Measurements from ENCODE around the gene PARVG. TPM values are rescaled to one million over a fixed set of nuclear protein-coding genes. Genes with fewer than 3 reads are reported as not detected.

The PARVG gene
- total RNA-seq, 4 donors from 2014 or later: 7.1 to 16.2 (median 11.2) TPM

- DNase-seq (ENCODE audit: extremely low spot score): no peak
- no peaks in the 10 kb centered on the region for H3K9me3 ChIP-seq
- H3K4me3 ChIP-seq: no peak overlapping the region
- TF ChIP-seq, protein P1, sequence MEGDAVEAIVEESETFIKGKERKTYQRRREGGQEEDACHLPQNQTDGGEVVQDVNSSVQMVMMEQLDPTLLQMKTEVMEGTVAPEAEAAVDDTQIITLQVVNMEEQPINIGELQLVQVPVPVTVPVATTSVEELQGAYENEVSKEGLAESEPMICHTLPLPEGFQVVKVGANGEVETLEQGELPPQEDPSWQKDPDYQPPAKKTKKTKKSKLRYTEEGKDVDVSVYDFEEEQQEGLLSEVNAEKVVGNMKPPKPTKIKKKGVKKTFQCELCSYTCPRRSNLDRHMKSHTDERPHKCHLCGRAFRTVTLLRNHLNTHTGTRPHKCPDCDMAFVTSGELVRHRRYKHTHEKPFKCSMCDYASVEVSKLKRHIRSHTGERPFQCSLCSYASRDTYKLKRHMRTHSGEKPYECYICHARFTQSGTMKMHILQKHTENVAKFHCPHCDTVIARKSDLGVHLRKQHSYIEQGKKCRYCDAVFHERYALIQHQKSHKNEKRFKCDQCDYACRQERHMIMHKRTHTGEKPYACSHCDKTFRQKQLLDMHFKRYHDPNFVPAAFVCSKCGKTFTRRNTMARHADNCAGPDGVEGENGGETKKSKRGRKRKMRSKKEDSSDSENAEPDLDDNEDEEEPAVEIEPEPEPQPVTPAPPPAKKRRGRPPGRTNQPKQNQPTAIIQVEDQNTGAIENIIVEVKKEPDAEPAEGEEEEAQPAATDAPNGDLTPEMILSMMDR (IDR thresholded peaks at IDR 0.05): no peak
- TF ChIP-seq POLR2AphosphoS5 (IDR thresholded peaks at IDR 0.05) (no peak), POLR2A (IDR thresholded peaks at IDR 0.05; ENCODE audit: low read depth) (no peak), EP300 (IDR thresholded peaks at IDR 0.05) (no peak)
- H3K4me1 ChIP-seq: peaks cover 14 to 32% (median 16%) of the 10 kb centered on the region in 4 donors
- WGBS: 75% methylated on average over 6 of the region's 9 CpGs
- H3K36me3 ChIP-seq: peaks cover 7 to 64% (median 34%) of the 10 kb centered on the region in 4 donors
- intact Hi-C loops (cut with DNase I): no loop called here
- H3K27ac ChIP-seq (replicated peaks in 1 of 4): no peak overlapping the region
- H3K27me3 ChIP-seq: no peaks in the 10 kb centered on the region
Measured at GRCh38 chr22:44143579-44143978, 37.1 kb upstream of the PARVG start.

DNA sequence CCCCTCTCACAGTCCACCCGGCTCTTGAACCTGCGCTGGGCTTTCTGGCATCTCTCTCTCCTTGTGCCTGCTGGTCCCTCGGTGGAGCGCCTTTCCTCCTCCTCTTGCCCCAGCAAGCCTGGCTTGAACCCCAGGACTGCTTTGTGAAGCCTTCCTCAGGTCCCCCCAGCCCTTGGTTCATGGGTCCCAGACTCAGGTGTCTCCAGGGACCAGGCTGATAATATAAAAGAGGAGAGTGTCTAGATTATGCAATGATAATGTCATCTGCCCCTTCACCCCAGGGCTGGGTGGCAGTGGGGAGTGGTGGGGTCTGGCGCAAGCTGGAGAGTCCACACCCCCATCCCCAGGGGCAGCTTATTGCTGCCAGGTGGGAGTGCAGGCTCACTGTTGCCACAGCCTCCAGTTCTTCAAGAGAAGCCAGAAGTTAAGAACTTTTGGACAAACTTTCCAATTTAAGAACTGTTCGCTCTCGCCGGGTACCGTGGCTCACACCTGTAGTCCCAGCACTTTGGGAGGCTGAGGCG, 36.6 kb upstream of the PARVG start:
- Histone ChIP-seq H3K4me1 (peaks cover 14 to 32% (median 16%) of the 10 kb centered on the region in 4 donors), H3K9me3 (no peaks in the 10 kb centered on the region), H3K4me3 (no peak overlapping the region), H3K27me3 (no peaks in the 10 kb centered on the region), H3K36me3 (peaks cover 7 to 64% (median 29%) of the 10 kb centered on the region in 4 donors), H3K27ac (replicated peaks in 1 of 4) (no peak overlapping the region)
- whole genome bisulfite sequencing: 94% methylated on average over 10 of the region's 10 CpGs
- TF ChIP-seq, protein P1 (IDR thresholded peaks at IDR 0.05): no peak
- no peak for TF ChIP-seq EP300 (IDR thresholded peaks at IDR 0.05)
- TF ChIP-seq POLR2AphosphoS5 (IDR thresholded peaks at IDR 0.05): no peak
- TF ChIP-seq POLR2A (IDR thresholded peaks at IDR 0.05; ENCODE audit: low read depth): no peak
- no peak for DNase-seq (ENCODE audit: extremely low spot score)
- intact Hi-C loops (cut with DNase I): no loop called here

- Histone ChIP-seq H3K36me3 (peaks cover 4 to 63% (median 26%) of the 10 kb centered on the region in 4 donors), H3K27ac (replicated peaks in 1 of 4) (no peak overlapping the region), H3K9me3 (no peaks in the 10 kb centered on the region), H3K27me3 (no peaks in the 10 kb centered on the region), H3K4me3 (no peak overlapping the region), H3K4me1 (peaks cover 10 to 32% (median 16%) of the 10 kb centered on the region in 4 donors)
- intact Hi-C loops (cut with DNase I): no loop called here
- 89% methylated on average over 8 of the region's 8 CpGs for WGBS
- no peak for TF ChIP-seq EP300 (IDR thresholded peaks at IDR 0.05)
- TF ChIP-seq, protein P1 (IDR thresholded peaks at IDR 0.05): no peak
- no peak for TF ChIP-seq POLR2AphosphoS5 (IDR thresholded peaks at IDR 0.05)
- TF ChIP-seq POLR2A (IDR thresholded peaks at IDR 0.05; ENCODE audit: low read depth): no peak
- DNase-seq (ENCODE audit: extremely low spot score): no peak
Measured at GRCh38 chr22:44145544-44145943, 35.2 kb upstream of the PARVG start.

DNA sequence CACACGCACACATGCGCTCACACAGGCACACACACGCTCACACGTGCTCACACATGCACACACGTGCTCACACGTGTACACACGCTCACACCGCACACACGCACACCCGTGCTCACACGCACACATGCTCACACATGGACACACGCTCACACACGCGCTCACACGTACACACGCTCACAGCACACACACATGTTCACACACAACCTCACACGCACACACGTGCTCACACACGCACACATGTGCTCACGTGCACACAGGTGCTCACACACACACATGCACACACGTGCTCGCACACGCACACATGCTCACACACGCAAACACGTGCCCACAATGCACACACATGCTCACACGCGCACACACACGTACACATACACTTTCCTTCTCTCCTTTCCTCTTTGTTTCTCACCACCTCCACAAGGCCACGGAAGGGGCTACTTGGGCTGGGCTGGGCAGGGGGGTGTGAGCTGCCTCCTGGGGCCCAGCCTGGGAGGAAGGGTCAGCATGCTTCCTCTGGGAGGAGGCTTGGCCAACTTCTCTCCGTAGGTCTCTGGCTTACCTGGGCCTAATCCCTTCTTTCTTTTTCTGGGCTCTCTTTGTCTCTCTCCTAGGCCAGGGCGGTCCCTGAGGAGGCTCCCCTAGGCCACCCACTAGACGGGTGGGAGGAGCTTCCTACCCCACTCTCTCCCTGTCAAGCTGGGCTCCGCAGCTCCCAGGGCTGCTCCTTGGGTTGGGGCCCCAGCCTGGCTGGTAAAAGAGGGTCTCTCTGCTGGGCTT, 34.5 kb upstream of the PARVG start:
- Histone ChIP-seq H3K9me3 (no peaks in the 10 kb centered on the region), H3K4me3 (no peak overlapping the region), H3K27me3 (no peaks in the 10 kb centered on the region), H3K27ac (replicated peaks in 1 of 4) (no peak overlapping the region), H3K4me1 (peaks cover 10 to 32% (median 17%) of the 10 kb centered on the region in 4 donors), H3K36me3 (peaks cover 3 to 57% (median 21%) of the 10 kb centered on the region in 4 donors)
- TF ChIP-seq POLR2A (IDR thresholded peaks at IDR 0.05; ENCODE audit: low read depth): no peak
- TF ChIP-seq POLR2AphosphoS5 (IDR thresholded peaks at IDR 0.05): no peak
- TF ChIP-seq EP300 (IDR thresholded peaks at IDR 0.05): no peak
- TF ChIP-seq, protein P1 (IDR thresholded peaks at IDR 0.05): no peak
- 88% methylated on average over 33 of the region's 33 CpGs for WGBS
- no peak for DNase-seq (ENCODE audit: extremely low spot score)
- intact Hi-C loops (cut with DNase I): no loop called here

Measured in esophagus muscularis mucosa (tissue), 4 donors.